HepG2 (cell line): Measurements from ENCODE around the gene C5orf47. TPM values are rescaled to one million over a fixed set of nuclear protein-coding genes. Genes with fewer than 3 reads are reported as not detected.

Experiments
- AHR ChIP-seq: IDR thresholded peaks from 2 replicates; pipeline ENCODE4 v1.6.1; 2018; ENCODE audit warnings: missing genetic modification reagents, missing compliant biosample characterization
- MXD1 ChIP-seq: sonication (generic); formaldehyde crosslinking; IDR thresholded peaks from 2 replicates; pipeline ENCODE4 v1.4.0; 2020; ENCODE audit warnings: mild to moderate bottlenecking, missing genetic modification reagents
- MXD3 ChIP-seq: IDR thresholded peaks from 2 replicates; pipeline ENCODE4 v1.6.1; 2016; ENCODE audit warnings: mild to moderate bottlenecking, missing biosample characterization, missing genetic modification reagents
- NFAT5 ChIP-seq: sonication (generic); formaldehyde crosslinking; IDR thresholded peaks from 2 replicates; pipeline ENCODE4 v1.4.0; 2020; ENCODE audit warnings: missing genetic modification reagents
- PRPF4 ChIP-seq: fragments of 200-400 bp; formaldehyde crosslinking; IDR thresholded peaks from 2 replicates; pipeline ENCODE4 v1.6.1; 2016; ENCODE audit warnings: low read length, low read depth; ENCODE audit not compliant: poor library complexity, severe bottlenecking
- RERE ChIP-seq: IDR thresholded peaks from 2 replicates; pipeline ENCODE4 v1.6.1; 2016; ENCODE audit warnings: low read depth, missing genetic modification reagents, missing compliant biosample characterization
- SP1 ChIP-seq, 2 experiments: fragments of 450-650 bp in 1 of 2; sonication (generic) in 1 of 2; formaldehyde crosslinking in 1 of 2; IDR thresholded peaks; 2 replicates each; pipeline versions ENCODE4 v1.4.0 to v1.6.1; 2016 to 2020; ENCODE audit warnings: missing genetic modification reagents in 1 of 2
- SYNCRIP ChIP-seq: fragments of 200-400 bp; formaldehyde crosslinking; IDR thresholded peaks from 2 replicates; pipeline ENCODE4 v1.6.1; 2018; ENCODE audit warnings: mild to moderate bottlenecking, low read depth, low read length; ENCODE audit not compliant: insufficient read depth
- ZC3H4 ChIP-seq: sonication (generic); formaldehyde crosslinking; IDR thresholded peaks from 2 replicates; pipeline ENCODE4 v1.4.0; 2020; ENCODE audit warnings: missing genetic modification reagents, borderline replicate concordance
- ZKSCAN1 ChIP-seq: fragments of 150-350 bp; IDR thresholded peaks from 2 replicates; pipeline ENCODE4 v1.6.1; 2014; ENCODE audit warnings: low read length
- ZNF282 ChIP-seq: fragments of 450-650 bp; IDR thresholded peaks from 2 replicates; pipeline ENCODE4 v1.6.1; 2018; ENCODE audit not compliant: partially characterized antibody
- ZNF580 ChIP-seq: IDR thresholded peaks from 2 replicates; pipeline ENCODE4 v1.6.1; 2016; ENCODE audit warnings: low read depth, borderline replicate concordance
- ZNF615 ChIP-seq: sonication (generic); formaldehyde crosslinking; IDR thresholded peaks from 2 replicates; pipeline ENCODE4 v1.5.0; 2020; ENCODE audit warnings: mild to moderate bottlenecking, missing genetic modification reagents, borderline replicate concordance
- ZNF652 ChIP-seq: IDR thresholded peaks from 2 replicates; pipeline ENCODE4 v1.6.1; 2016; ENCODE audit warnings: low read depth, borderline replicate concordance
- ZNF709 ChIP-seq: sonication (generic); formaldehyde crosslinking; IDR thresholded peaks from 2 replicates; pipeline ENCODE4 v1.5.0; 2020; ENCODE audit warnings: mild to moderate bottlenecking, missing genetic modification reagents
- ZNF792 ChIP-seq: IDR thresholded peaks from 2 replicates; pipeline ENCODE4 v1.6.1; 2016
- polyA plus RNA-seq, 8 experiments: library from polyadenylated mRNA; depleted of rRNA in 3 of 8; stranded (reverse) in 7 of 8; unstranded in 1 of 8; fragments of >200 nt; fragmentation: Illumina TruSeq in 4 of 8; extraction: Trizol in 4 of 8; gene quantifications; 2 replicates each; pipeline versions ENCODE4 v1.2.1 to v1.2.3, GENCODE V29; 2011 to 2016; ENCODE audit warnings: low read depth in 4 of 8, missing spikeins in 1 of 8, mixed read lengths in 1 of 8; ENCODE audit not compliant: insufficient read depth in 1 of 8
- total RNA-seq, 5 experiments: library from RNA; depleted of rRNA; stranded (reverse); fragments of >200 nt; fragmentation: Illumina TruSeq; extraction: Trizol; gene quantifications; 2 replicates each; pipeline ENCODE4 v1.2.3, GENCODE V29; 2016; ENCODE audit warnings: low read depth in 1 of 5

The C5orf47 gene
- total and polyA plus RNA-seq, 2 of the 13 experiments (the other 11 are each of a cell fraction or from before 2014, with no cell fraction given): not detected

- TF ChIP-seq MXD1 (CRISPR knock-in tag) (no peak), PRPF4 (no peak), AHR (CRISPR knock-in tag) (peak; percentile 84; the same call in 1 of the 2 replicates), RERE (CRISPR knock-in tag) (no peak; the same call in 1 of the 2 replicates), ZNF580 (CRISPR knock-in tag) (no peak), ZNF652 (CRISPR knock-in tag) (no peak), NFAT5 (no peak), ZNF792 (CRISPR knock-in tag) (peak; percentile 79; the same call in 1 of the 2 replicates), ZNF282 (no peak), ZNF615 (CRISPR knock-in tag) (no peak), ZKSCAN1 (no peak), ZC3H4 (no peak), SYNCRIP (no peak), ZNF709 (CRISPR knock-in tag) (peak; percentile 62; the same call in 1 of the 2 replicates), SP1 (IDR thresholded peaks at IDR 0.05) (no peak), SP1 (CRISPR knock-in tag; IDR thresholded peaks at IDR 0.05) (no peak), MXD3 (CRISPR knock-in tag) (peak; percentile 79; the same call in 1 of the 2 replicates)
These were observed 56.6 kb downstream of the C5orf47 start, which contains the start of gene NSG2 (continued) for GRCh38 chr5:174045470-174046025.
